Endothelial cell of umbilical vein (primary cell): ENCODE measurements around the gene FARP1. TPM values are rescaled to one million over a fixed set of nuclear protein-coding genes. Genes with fewer than 3 reads are reported as not detected.

Source experiments
- BruUV-seq: library from RNA; stranded (reverse); fragments of 400-500 nt; replicated peaks from 2 replicates; lab custom pipeline; 2021; lab: Mats Ljungman, UMichigan
- CTCF ChIA-PET: fragments of 300-600, 350-600 bp; sonication (Branson Sonifier 250); formaldehyde crosslinking; loops from one replicate; lab custom pipeline; 2021; ENCODE audit warnings: antibody characterized with exemption, inconsistent platforms; lab: Charles Lee
- POLR2A ChIA-PET: fragments of 300-600, 350-600 bp; sonication (Branson Sonifier 250); formaldehyde crosslinking; loops from one replicate; lab custom pipeline; 2021; ENCODE audit warnings: antibody characterized with exemption, inconsistent platforms; lab: Charles Lee
- DNase-seq: peaks from one replicate; pipeline ENCODE4 v3.0.0-alpha.2; 2011; ENCODE audit warnings: low read depth, low spot score
- FAIRE-seq: peaks from 2 replicates; lab custom pipeline; 2011; peaks lifted over from hg19 to GRCh38; lab: Jason Lieb, UNC
- H2AFZ ChIP-seq: 2 replicates; pipeline ENCODE4 v1.6.0; 2012; ENCODE audit warnings: low read depth, low read length, control low read depth, inconsistent platforms
- H3K27ac ChIP-seq: 2 replicates; pipeline ENCODE4 v1.5.1; 2011; ENCODE audit warnings: low read depth, mild to moderate bottlenecking, control low read depth, low read length, moderate library complexity; ENCODE audit not compliant: insufficient read depth
- H3K27me3 ChIP-seq, 2 experiments: 2 replicates each; pipeline versions ENCODE4 v1.6.0 to v1.6.1; 2011; ENCODE audit warnings: low read length in 2 of 2, mixed read lengths in 1 of 2; ENCODE audit not compliant: control insufficient read depth in 2 of 2, insufficient read depth in 2 of 2
- H3K36me3 ChIP-seq, 2 experiments: 2 replicates in 1 of 2; 3 replicates in 1 of 2; pipeline ENCODE4 v1.5.1; 2011; ENCODE audit warnings: low read length in 2 of 2, mild to moderate bottlenecking in 1 of 2, moderate library complexity in 1 of 2; ENCODE audit not compliant: control insufficient read depth in 2 of 2, insufficient read depth in 2 of 2; ENCODE audit errors: extremely low read depth in 1 of 2
- H3K4me1 ChIP-seq: 3 replicates; pipeline ENCODE4 v1.5.1; 2011; ENCODE audit warnings: mild to moderate bottlenecking, low read length; ENCODE audit not compliant: control insufficient read depth, insufficient read depth; ENCODE audit errors: extremely low read depth
- H3K4me2 ChIP-seq: 2 replicates; pipeline ENCODE4 v1.6.1; 2011; ENCODE audit warnings: low read length, control low read depth, mixed read lengths; ENCODE audit not compliant: insufficient read depth
- H3K4me3 ChIP-seq, 3 experiments: fragments of 200-600 bp in 1 of 3; sonication (generic), shearing (Covaris generic) in 1 of 3; replicated peaks in 1 of 3; 2 replicates each; pipeline ENCODE4 v1.5.1; 2011 to 2016; ENCODE audit warnings: control low read depth in 3 of 3, low read length in 3 of 3, mild to moderate bottlenecking in 2 of 3, inconsistent platforms in 1 of 3, low read depth in 1 of 3, moderate library complexity in 1 of 3; ENCODE audit not compliant: insufficient read depth in 1 of 3
- H3K79me2 ChIP-seq: 2 replicates; pipeline ENCODE4 v1.6.0; 2012; ENCODE audit warnings: low read length, inconsistent platforms; ENCODE audit not compliant: control insufficient read depth, insufficient read depth
- H3K9ac ChIP-seq: replicated peaks from 2 replicates; pipeline ENCODE3; 2011; ENCODE audit warnings: low read length, control low read depth; ENCODE audit not compliant: insufficient read depth; ENCODE audit errors: extremely low read depth
- H3K9me1 ChIP-seq: replicated peaks from 3 replicates; pipeline ENCODE4 v1.6.0; 2011; ENCODE audit warnings: mild to moderate bottlenecking, low read length; ENCODE audit not compliant: control insufficient read depth, insufficient read depth; ENCODE audit errors: extremely low read depth
- H3K9me3 ChIP-seq: replicated peaks from 2 replicates; pipeline ENCODE4 v1.5.1; 2012; ENCODE audit warnings: low read length, inconsistent platforms; ENCODE audit not compliant: control insufficient read depth, insufficient read depth
- H4K20me1 ChIP-seq: replicated peaks from 2 replicates; pipeline ENCODE3; 2011; ENCODE audit warnings: mild to moderate bottlenecking, low read length; ENCODE audit not compliant: control insufficient read depth, insufficient read depth; ENCODE audit errors: extremely low read depth
- CTCF ChIP-seq, 2 donors: IDR thresholded peaks; 1 replicate in 1 of 2; 2 replicates in 1 of 2; pipeline ENCODE4 v1.5.1; 2011; ENCODE audit warnings: low read length in 2 of 2, mild to moderate bottlenecking in 2 of 2, moderate library complexity in 2 of 2, control low read depth in 1 of 2, inconsistent platforms in 1 of 2, low read depth in 1 of 2; ENCODE audit not compliant: insufficient read depth in 1 of 2; ENCODE audit errors: extremely low read depth in 1 of 2
- EZH2 ChIP-seq: IDR thresholded peaks from 2 replicates; pipeline ENCODE4 v1.6.1; 2012; ENCODE audit warnings: borderline replicate concordance, low read depth, mild to moderate bottlenecking, moderate library complexity, low read length, inconsistent platforms; ENCODE audit not compliant: severe bottlenecking
- FOS ChIP-seq: IDR thresholded peaks from 2 replicates; pipeline ENCODE4 v1.6.1; 2011; ENCODE audit warnings: mild to moderate bottlenecking, low read length, moderate library complexity, borderline replicate concordance; ENCODE audit not compliant: insufficient read depth
- GATA2 ChIP-seq: IDR thresholded peaks from 2 replicates; pipeline ENCODE4 v1.7.0; 2011; ENCODE audit warnings: low read depth, mild to moderate bottlenecking, moderate library complexity, mixed read lengths, low read length; ENCODE audit not compliant: insufficient read length, insufficient read depth
- JUN ChIP-seq: IDR thresholded peaks from 2 replicates; pipeline ENCODE4 v1.6.1; 2011; ENCODE audit warnings: borderline replicate concordance, low read depth; ENCODE audit not compliant: insufficient read length, insufficient read depth
- MYC ChIP-seq: IDR thresholded peaks from one replicate; pipeline ENCODE4 v1.6.1; 2011; ENCODE audit warnings: mild to moderate bottlenecking, low read depth, low read length
- POLR2A ChIP-seq: IDR thresholded peaks from 2 replicates; pipeline ENCODE4 v1.6.1; 2012; ENCODE audit warnings: low read depth, mild to moderate bottlenecking, control low read depth, low read length
- POLR2AphosphoS5 ChIP-seq: IDR thresholded peaks from 2 replicates; pipeline ENCODE4 v1.6.1; 2012; ENCODE audit warnings: low read depth, mild to moderate bottlenecking, control low read depth, low read length, moderate library complexity; ENCODE audit not compliant: insufficient read depth
- dilution Hi-C: fragments of 300-500 bp; cut with MboI; formaldehyde crosslinking; loops from one replicate; pipeline ENCODE4 v1.15.0; 2019; ENCODE audit warnings: low sequenced_read_pairs; ENCODE audit not compliant: extremely low pct_ligation_motif_present
- intact Hi-C: fragments of 100-400 bp; cut with micrococcal nuclease; formaldehyde crosslinking; loops from one replicate; pipeline ENCODE4 v1.10.0; 2022
- polyA plus RNA-seq, 4 experiments: library from polyadenylated mRNA; depleted of rRNA in 3 of 4; stranded (reverse) in 3 of 4; unstranded in 1 of 4; fragments of >200 nt; gene quantifications; 2 replicates each; pipeline versions ENCODE4 v1.2.1 to v1.2.3, GENCODE V29; 2011 to 2012; ENCODE audit warnings: missing spikeins in 1 of 4
- total RNA-seq: library from RNA; stranded (reverse); gene quantifications from 2 replicates; pipeline ENCODE4 v1.2.3, GENCODE V29; 2021
- TF ChIP-seq, protein P1 (sequence below): IDR thresholded peaks from 2 replicates; pipeline ENCODE4 v1.6.1; 2011; ENCODE audit not compliant: insufficient read depth, insufficient read length

Gene FARP1
- total and polyA plus RNA-seq, 2 donors (not counting 3 experiments of a cell fraction or from before 2014, with no cell fraction given), result 19.0 to 77.7 TPM

DNA sequence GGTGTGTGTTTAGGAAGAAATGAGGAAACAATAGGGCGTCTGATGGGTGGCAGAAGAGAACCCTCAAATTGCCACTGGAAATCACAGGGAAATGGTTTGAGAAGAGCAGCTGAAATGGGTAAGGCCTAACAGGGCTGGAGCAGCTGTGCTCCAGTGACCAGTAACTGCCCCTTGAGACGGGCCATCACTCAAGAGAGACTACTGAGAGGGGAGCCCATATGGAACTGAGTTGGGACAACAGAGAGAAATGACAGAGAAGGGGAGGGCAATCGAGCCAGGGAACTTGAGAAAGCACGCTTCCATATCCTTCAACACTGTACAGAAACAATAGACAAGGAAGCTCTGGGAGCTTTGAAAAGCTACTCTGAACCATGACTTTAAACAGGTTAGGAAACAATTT is 209.3 kb downstream of the FARP1 start:
- FAIRE-seq (no peak), DNase-seq (no peak)
- H3K79me2 ChIP-seq, result no peaks in the 10 kb centered on the region
- no peak overlapping the region for H2AFZ ChIP-seq
- H3K4me2 ChIP-seq, result no peak overlapping the region
- ChIA-PET CTCF (interaction anchor here (1.1 kb wide), 1 partner anchor 51 kb away, joined by 3 read pairs; no protein-coding TSS in a partner anchor), POLR2A (no interaction called here)
- dilution Hi-C loops, result no loop called here
- no peak overlapping the region for H3K9ac ChIP-seq
- H3K4me3 ChIP-seq, result no peak overlapping the region
- no peaks in the 10 kb centered on the region for H3K4me1 ChIP-seq
- no TSS peak for BruUV-seq
- H3K27me3 ChIP-seq, result no peaks in the 10 kb centered on the region
- no peak for TF ChIP-seq FOS
- TF ChIP-seq POLR2A, result no peak
- no peak for TF ChIP-seq POLR2AphosphoS5
- TF ChIP-seq MYC, result no peak
- TF ChIP-seq CTCF (IDR thresholded peaks at IDR 0.05; ENCODE audit: extremely low read depth in 1 of 2, insufficient read depth in 1 of 2, low read depth in 1 of 2, low read length in 2 of 2), result no peak
- no peak for TF ChIP-seq EZH2
- TF ChIP-seq JUN, result no peak
- TF ChIP-seq, protein P1, sequence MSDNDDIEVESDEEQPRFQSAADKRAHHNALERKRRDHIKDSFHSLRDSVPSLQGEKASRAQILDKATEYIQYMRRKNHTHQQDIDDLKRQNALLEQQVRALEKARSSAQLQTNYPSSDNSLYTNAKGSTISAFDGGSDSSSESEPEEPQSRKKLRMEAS, result no peak
- TF ChIP-seq GATA2, result no peak
- H3K36me3 ChIP-seq, result no peaks in the 10 kb centered on the region
- intact Hi-C loops, result loop anchor here (5.0 kb wide), 1 partner anchor 210 kb away; the partner anchor contains the start of gene FARP1
- H3K9me3 ChIP-seq, result no peaks in the 10 kb centered on the region
- no peaks in the 10 kb centered on the region for H4K20me1 ChIP-seq
- H3K9me1 ChIP-seq, result no peaks in the 10 kb centered on the region
- no peak overlapping the region for H3K27ac ChIP-seq
